ENCODE results near the gene GID4. TPM values are rescaled to one million over a fixed set of nuclear protein-coding genes. Genes with fewer than 3 reads are reported as not detected.

The GID4 gene
- total RNA-seq, 2 donors from 2014 or later: 11.0 to 19.1 TPM

GRCh38 chr17:18020971-18021370 lies 18.2 kb upstream of the GID4 start:
- DNase-seq (ENCODE audit: low spot score): no peak
- Histone ChIP-seq H3K4me3 (no peak overlapping the region), H3K36me3 (no peaks in the 10 kb centered on the region), H3K27ac (no peak overlapping the region), H3K27me3 (replicated peaks; ENCODE audit: insufficient read depth) (no peaks in the 10 kb centered on the region), H3K9me3 (no peaks in the 10 kb centered on the region), H3K4me1 (replicated peaks) (no peaks in the 10 kb centered on the region)
- WGBS: 100% methylated on average over 6 of the region's 6 CpGs
- intact Hi-C loops (cut with DNase I): no loop called here
- TF ChIP-seq POLR2AphosphoS5 (IDR thresholded peaks at IDR 0.05) (no peak), POLR2A (IDR thresholded peaks at IDR 0.05) (no peak)
- TF ChIP-seq, protein P1, sequence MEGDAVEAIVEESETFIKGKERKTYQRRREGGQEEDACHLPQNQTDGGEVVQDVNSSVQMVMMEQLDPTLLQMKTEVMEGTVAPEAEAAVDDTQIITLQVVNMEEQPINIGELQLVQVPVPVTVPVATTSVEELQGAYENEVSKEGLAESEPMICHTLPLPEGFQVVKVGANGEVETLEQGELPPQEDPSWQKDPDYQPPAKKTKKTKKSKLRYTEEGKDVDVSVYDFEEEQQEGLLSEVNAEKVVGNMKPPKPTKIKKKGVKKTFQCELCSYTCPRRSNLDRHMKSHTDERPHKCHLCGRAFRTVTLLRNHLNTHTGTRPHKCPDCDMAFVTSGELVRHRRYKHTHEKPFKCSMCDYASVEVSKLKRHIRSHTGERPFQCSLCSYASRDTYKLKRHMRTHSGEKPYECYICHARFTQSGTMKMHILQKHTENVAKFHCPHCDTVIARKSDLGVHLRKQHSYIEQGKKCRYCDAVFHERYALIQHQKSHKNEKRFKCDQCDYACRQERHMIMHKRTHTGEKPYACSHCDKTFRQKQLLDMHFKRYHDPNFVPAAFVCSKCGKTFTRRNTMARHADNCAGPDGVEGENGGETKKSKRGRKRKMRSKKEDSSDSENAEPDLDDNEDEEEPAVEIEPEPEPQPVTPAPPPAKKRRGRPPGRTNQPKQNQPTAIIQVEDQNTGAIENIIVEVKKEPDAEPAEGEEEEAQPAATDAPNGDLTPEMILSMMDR (IDR thresholded peaks at IDR 0.05): no peak

DNA sequence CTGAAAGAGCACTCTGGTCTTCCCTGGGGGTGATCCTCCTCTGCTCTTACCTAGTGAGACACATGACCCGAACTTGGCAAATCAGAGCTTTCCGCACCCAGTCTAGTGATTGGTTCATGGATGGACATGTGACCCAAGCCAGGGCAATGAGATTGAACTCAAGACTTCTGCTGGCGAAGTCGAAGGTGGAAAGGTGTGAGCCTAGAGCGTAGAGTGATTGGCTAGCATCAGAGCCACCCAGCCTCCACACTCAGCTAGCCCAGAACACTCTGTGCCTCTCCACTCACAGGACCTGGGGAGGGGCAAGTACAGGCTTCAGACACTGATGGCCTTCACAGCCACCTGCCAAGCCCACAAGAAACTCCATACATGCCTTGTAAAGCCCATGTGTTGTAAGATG lies 17.8 kb upstream of the GID4 start:
- no peaks in the 10 kb centered on the region for H3K36me3 ChIP-seq
- no peaks in the 10 kb centered on the region for H3K9me3 ChIP-seq
- H3K4me1 ChIP-seq (replicated peaks): no peaks in the 10 kb centered on the region
- H3K4me3 ChIP-seq: no peak overlapping the region
- H3K27ac ChIP-seq: no peak overlapping the region
- H3K27me3 ChIP-seq (replicated peaks; ENCODE audit: insufficient read depth): no peaks in the 10 kb centered on the region
- no peak for DNase-seq (ENCODE audit: low spot score)
- intact Hi-C loops (cut with DNase I): no loop called here
- TF ChIP-seq POLR2A (IDR thresholded peaks at IDR 0.05): no peak
- WGBS: 100% methylated on average over 5 of the region's 5 CpGs

- no peaks in the 10 kb centered on the region for H3K9me3 ChIP-seq
- H3K27me3 ChIP-seq (replicated peaks; ENCODE audit: insufficient read depth): no peaks in the 10 kb centered on the region
- no peak for DNase-seq (ENCODE audit: low spot score)
- TF ChIP-seq, protein P1 (IDR thresholded peaks at IDR 0.05): no peak
- TF ChIP-seq POLR2AphosphoS5 (IDR thresholded peaks at IDR 0.05): no peak
- TF ChIP-seq POLR2A (IDR thresholded peaks at IDR 0.05): no peak
- no peak overlapping the region for H3K4me3 ChIP-seq
- H3K27ac ChIP-seq: no peak overlapping the region
- 83% methylated on average over 5 of the region's 5 CpGs for WGBS
- no peaks in the 10 kb centered on the region for H3K36me3 ChIP-seq
- H3K4me1 ChIP-seq (replicated peaks): no peaks in the 10 kb centered on the region
- intact Hi-C loops (cut with DNase I): no loop called here
Observed at GRCh38 chr17:18025241-18025944, 13.8 kb upstream of the GID4 start.

- WGBS: 78% methylated on average over 11 of the region's 11 CpGs
- TF ChIP-seq, protein P1 (IDR thresholded peaks at IDR 0.05): no peak
- TF ChIP-seq POLR2A (IDR thresholded peaks at IDR 0.05) (no peak), POLR2AphosphoS5 (IDR thresholded peaks at IDR 0.05) (no peak)
- no peak overlapping the region for H3K4me3 ChIP-seq
- DNase-seq (ENCODE audit: low spot score): no peak
- no peaks in the 10 kb centered on the region for H3K4me1 ChIP-seq (replicated peaks)
- no peaks in the 10 kb centered on the region for H3K9me3 ChIP-seq
- H3K27ac ChIP-seq: no peak overlapping the region
- H3K27me3 ChIP-seq (replicated peaks; ENCODE audit: insufficient read depth): no peaks in the 10 kb centered on the region
- no peaks in the 10 kb centered on the region for H3K36me3 ChIP-seq
- intact Hi-C loops (cut with DNase I): no loop called here
Observed at GRCh38 chr17:18025945-18026776, 13.0 kb upstream of the GID4 start.

DNA sequence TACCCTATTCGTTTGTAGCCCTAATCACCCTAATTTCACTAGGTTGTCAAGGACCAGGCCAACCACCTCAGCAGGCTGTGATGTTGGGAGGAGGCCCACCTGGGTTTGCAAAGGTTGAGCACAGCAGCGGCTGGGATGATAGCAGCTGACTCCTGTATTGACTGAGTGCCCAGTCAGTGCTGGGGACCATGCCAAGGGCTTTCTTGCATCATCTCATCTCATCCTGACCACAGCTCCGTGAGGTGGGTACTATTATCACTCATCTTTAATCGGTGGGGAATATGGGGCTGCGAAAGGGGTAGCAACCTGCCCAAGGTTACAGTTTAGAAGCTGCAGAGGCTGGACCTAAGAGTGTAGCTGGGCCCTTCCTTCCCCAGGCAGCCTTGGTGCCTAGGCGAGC lies 11.9 kb upstream of the GID4 start:
- H3K36me3 ChIP-seq: no peaks in the 10 kb centered on the region
- H3K9me3 ChIP-seq: no peaks in the 10 kb centered on the region
- no peak overlapping the region for H3K4me3 ChIP-seq
- H3K27me3 ChIP-seq (replicated peaks; ENCODE audit: insufficient read depth): no peaks in the 10 kb centered on the region
- intact Hi-C loops (cut with DNase I): no loop called here
- 82% methylated on average over 6 of the region's 6 CpGs for WGBS
- H3K4me1 ChIP-seq (replicated peaks): no peaks in the 10 kb centered on the region
- DNase-seq (ENCODE audit: low spot score): no peak
- H3K27ac ChIP-seq: no peak overlapping the region
- TF ChIP-seq POLR2AphosphoS5 (IDR thresholded peaks at IDR 0.05): no peak
- TF ChIP-seq, protein P1 (IDR thresholded peaks at IDR 0.05): no peak
- TF ChIP-seq POLR2A (IDR thresholded peaks at IDR 0.05): no peak
